GF-D8 (cell line): ENCODE results near the gene CDCA5.

ENCODE experiments used
- DNase-seq: peaks from one replicate; lab custom pipeline; 2025; lab: John Stamatoyannopoulos, UW

The CDCA5 gene

DNA sequence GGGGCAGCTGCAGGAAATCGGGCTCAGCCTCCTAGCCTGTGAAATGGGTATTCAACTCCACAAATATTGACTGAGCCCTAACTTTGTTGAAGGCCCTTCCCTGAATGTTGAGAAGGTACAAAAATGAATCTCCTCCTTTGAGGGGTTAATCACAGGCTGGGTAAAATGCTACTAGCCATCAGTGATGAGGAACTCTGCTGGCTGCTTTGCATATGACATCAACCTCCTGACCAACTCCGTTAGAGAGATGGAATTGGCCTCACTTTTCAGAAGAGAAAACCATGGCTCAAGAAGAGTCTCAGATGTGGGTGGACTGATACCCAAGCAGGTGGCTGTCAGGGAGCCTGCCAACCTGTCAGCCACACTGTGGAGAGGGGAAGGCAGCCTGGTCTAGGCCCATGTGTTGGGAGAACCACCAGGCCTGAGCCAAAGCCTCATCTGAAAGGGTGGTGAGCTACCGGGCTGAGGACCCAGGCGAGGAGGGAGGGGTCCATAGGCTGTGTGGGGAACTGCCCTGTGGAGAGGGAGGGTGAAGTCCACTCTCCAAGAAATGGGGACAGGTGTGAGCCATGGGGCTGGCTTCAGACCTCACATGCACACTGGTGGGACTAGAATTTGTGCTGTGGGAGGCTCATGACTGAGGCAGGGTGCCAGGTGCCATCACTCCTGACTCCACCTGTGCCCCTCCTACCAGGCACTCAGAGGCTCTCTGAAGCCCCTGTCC, 11.8 kb downstream of the CDCA5 start:
- no peak for DNase-seq

DNA sequence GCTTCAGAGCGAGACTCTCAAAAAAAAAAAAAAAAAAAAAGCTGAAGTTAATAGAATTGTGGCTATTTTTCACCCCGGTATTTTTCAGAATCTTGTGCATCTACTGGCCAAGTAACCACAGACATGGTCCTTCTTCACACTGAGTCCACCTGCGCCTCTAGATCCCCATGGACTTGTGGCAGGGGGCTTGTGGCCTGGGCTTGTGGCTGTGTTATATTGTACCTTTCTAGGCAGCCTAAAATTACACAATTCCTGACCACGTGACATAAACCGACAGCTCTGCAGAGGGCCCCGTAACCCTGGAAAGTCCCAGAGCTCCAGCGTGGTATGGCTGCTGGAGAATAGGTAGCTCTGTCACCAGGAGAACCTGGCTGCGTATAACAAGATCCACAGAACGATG, 14.6 kb downstream of the CDCA5 start:
- peak; percentile 56 for DNase-seq

DNA sequence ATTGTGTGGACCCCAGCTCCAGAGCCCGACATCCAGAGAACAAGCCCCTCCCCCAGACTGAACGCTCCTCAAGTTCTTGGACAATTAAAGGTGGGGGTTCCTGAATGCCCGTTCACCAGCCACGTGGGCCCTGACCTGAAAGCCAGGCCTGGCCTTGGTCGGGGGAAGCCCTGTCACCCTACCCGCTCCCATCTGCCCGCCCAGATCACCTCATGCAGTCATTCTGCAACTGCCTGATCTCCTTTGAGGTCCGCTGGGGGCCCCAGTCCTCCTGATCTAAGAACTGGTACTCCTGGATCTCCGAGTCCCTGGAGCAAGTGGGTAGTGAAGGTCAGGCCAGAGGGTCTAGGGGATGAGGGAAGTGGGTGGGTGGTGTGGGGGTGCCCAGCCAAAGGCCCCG, 16.4 kb downstream of the CDCA5 start:
- no peak for DNase-seq

DNA sequence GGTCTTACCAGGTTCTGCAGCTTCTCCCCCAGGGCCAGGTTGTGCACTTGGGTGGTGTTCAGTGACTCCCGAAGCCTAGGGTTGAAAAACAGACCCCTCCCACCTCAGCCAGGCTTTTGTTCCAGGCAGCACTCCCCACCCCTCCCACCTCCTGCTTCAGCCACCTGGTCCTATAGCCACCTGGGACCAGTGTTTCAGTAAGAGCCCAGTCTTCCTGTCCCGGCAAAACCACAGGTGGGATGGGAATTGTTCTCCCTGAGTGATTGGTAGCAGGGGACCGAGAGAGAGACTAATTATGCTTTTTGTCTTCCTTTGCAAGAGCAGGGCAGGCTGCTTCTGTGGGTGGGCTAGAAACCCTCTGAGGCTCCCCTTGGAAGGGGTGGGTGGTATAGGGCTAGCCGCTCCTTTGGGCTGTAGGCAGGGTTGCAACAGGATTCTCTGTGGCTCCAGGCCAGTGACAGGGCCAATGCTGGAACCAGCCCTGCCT, 17.0 kb downstream of the CDCA5 start:
- no peak for DNase-seq

DNA sequence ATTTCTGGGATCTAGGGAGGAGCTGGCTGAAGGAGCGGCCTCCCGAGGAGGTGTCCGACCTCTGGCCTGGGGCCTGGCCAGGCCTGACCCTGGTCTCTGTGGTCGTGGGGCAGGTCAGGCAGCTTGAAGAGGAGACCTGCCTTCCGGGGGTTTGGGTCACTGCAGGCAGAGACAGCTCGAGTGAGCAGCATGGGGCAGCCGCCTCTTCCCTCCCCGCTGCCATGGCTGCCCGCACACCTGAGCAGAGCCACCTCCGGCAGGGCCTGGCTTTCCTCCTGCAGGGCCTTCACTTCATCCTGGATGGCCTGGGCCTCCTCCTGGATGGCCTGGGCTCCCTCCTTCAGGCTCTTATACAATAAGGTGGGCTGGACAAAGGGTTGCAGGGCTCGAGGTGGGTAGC, 17.5 kb downstream of the CDCA5 start:
- no peak for DNase-seq

DNA sequence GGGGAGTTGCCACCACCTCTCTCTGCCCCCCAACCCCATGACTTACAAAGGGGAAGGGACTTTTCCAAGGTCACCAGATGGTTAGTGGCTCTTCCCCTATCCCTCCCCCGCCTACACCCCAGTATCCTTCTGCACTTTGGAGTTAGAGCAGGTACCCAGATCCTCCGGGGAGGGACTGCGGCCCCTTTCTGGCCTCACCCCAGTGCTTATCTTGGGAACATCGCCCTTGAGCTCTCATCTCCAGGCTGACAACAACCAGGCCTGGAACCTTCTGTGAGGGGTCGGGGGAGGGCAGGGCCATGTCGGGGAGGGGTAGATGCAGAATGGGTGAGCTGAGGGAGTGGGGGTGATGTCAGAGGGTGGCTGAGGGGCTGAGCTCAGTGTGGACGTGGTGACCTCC, 18.0 kb downstream of the CDCA5 start:
- no peak for DNase-seq

DNA sequence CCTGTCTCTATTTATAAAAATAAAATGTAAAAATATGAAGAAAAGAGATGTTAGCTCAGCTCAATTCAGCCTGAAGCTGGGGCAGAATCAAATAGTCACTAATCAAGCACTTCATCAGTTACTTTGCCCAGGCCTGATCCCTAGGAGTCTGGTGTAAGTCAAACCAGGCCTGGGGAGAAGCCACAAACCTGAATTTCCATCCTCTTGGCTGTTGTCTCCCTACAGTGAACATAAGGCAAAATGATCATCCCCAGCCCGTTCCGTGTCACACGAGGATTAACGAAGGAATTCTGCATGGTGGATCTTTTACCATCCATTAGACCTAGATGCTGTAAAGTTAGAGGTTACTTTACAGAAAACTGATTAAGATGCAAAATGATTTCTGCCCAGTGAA, 19.0 kb downstream of the CDCA5 start:
- DNase-seq = no peak

DNA sequence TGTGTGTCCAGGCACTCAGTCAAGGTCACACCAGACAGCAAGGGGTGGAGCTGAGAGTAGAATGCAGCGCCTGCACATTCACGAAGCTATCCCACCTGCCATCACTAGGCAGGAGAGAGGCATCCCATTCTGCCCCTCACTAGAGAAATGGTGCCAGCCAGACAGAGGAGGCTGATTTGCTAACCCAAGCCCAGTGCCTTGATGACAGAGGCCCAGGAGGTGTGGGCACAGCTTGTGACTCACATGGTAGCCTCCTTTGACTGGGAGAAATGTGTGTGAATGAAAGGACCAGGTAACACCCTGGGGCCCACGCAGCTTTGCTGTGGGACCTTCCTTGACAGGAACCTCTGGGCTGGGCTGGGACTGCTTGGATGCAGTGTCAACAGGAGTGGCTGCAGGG, 20.3 kb downstream of the CDCA5 start:
- DNase-seq = no peak

DNA sequence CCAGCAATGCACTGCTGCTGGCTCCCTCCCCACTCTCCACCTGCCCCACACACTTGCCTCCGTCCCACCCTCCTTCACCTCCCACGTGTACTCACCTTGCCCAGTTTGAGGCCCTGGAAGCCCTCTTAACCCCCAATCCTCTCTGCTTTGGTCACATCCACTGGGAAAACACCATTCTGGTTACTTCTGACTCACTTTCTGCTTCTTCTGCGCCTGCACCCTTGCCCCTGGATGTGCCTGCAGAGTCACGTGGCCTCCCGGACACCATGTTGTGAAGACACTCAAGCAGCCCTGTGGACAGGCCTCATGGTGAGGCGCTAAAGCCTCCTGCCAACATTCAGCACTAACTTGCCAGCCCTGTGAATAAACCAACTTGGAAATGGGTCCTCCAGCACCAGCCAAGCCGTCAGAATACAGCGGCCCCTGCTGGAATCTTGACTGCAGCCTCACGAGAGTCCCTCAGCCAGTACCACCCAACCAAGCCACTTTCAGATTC, 22.9 kb downstream of the CDCA5 start:
- no peak for DNase-seq

DNA sequence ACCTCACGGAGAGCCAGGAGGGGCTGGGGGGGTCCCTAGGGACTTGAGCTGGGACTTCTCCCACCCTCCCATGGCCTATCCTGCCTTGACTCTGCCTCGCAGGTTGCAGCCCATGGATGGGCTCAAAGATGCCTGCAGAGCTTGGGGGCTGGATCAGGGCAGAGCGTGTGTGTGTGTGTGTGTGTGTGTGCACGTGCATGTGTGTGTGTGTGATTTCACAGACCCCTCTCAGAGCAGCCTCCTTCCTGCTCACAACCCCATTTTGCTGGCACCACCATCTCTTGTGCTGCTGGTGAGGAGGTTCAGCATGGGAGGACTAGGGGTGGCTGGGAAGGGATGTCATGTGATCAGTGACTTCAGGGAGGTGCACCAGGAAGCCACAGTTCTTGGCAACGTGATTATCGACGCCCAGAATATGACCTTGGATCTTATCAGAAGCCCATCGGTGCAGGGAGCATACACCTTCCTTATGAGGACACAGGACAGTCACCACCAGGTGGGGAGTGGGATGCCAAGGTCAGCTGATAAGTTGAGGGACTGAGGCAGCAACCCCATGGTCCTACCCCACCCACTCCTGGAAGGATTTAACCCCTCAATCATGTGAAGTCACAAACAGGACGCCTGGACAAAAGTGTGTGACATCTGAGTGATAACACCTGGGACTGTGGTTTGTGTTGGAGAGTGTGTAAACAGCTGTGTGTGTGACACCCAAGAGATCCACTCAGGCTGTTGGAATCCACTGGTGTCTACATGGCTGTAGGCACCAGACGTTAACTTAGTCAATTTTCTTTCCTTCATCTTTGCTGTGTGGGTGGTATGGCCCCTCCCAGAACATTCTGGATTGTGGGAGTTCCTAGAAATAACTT, 23.6 kb downstream of the CDCA5 start:
- no peak for DNase-seq

DNA sequence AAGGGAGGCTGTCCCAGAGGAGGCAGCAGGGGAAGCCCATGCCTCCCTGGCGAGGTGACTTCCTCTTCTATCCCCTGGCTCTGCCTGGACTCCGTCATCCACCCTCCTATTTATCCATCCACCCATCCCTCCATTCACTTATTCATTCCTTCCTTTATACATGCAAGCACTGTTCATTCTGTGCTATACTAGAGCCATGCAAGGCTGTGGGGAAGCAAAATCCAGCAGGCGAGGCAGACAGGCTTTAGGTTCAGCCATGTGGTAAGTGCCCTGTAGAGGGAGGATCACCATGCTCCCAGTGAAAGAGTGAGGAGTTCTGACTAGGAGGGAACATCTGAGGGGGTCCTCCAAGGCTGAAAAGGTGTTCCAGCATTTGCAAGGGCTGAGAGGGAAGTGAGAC, 24.3 kb downstream of the CDCA5 start:
- DNase-seq = no peak

DNA sequence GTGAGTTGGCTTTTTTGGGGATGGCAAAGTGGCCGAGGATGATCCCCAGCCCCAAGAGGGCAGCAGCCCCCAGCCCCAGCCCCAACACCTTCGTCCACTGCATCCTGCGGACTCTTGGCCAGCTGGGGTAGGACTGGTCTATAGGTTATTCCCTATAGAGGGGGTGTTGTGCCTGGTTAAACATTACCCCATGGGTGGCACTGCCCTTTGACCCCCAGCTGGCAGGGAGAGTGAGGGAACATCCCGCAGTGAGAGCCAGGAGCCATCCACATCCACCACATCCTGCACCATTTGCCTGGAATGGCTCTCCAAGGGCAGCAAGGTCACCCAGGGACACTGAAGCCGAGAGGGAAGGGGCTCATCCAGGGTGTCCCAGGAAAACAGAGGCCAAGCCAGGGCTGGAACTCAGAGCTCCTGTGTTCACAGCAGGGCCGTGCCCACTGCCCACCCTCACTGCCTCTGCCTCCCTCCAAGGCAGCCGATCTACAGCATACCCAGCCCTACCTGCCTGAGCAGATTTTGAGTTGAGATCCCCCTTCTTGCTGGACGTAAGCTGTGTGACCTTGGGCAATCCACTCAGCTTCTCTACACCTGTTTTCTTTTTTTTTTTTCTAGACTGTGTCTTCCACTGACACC, 25.3 kb downstream of the CDCA5 start, which contains the start of gene NAALADL1:
Gene NAALADL1 (minus strand): TSS at position 135 of the 636 bp plus-strand sequence. CDS start 32 bp downstream, at position 103.
- no peak for DNase-seq

DNA sequence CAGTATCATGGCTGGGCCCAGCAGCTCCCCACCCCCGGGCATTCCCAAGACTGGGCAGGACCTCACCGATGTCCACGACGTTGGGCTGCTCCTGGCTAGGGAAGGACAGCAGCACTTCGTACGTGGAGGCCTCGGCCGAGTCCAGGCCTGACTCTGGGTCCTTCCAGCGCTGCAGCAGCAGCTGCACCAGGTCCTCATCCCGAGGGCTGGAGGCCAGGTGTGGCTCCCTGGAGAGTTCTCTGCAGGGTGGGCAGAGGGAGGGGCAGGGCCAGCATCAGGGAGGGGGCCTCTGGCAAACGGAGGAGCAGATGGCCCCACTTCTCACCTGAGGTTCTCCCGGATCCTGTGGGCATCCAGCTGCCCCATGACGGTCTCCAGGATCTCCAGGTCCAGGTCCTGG, 25.8 kb downstream of the CDCA5 start:
- DNase-seq = no peak

DNA sequence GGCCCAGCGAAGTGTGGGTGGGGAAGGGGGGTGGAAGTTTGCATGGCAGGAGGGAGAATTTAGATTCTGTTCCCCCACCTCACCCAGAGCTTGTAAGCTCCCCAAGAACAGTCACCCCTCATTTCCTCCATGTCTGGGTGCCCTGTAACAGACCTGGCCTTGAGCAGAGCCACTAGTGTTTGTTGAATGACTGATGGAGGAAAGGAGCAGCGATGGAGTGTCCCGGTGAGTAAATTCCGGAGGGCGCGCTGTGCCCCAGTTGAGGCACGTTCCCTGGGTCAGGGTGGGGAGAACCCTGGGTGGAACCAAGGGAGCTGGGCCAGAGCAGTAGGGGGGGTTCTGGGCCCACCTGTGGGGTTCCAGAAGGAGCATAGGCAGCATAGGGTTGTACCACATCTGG, 26.3 kb downstream of the CDCA5 start:
- DNase-seq = no peak

DNA sequence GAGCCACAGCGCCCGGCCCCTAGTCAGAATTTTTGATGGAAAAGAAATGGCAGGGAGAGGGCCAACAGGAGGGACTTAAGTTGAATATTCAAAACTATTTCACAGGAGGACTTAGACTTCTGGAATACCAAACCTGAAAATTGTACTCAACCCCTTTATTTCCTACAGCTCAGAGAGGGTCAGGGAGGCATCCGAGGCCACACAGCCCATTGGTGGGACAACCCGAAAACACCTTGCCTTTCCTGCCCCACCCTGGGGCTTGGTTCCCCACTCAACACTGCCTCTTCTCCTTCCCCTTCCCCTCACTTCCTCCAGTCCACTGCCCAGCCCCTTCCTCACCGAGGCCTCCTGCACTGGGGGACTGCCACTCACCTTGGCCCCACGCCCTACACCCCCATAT, 26.8 kb downstream of the CDCA5 start:
- DNase-seq = no peak

DNA sequence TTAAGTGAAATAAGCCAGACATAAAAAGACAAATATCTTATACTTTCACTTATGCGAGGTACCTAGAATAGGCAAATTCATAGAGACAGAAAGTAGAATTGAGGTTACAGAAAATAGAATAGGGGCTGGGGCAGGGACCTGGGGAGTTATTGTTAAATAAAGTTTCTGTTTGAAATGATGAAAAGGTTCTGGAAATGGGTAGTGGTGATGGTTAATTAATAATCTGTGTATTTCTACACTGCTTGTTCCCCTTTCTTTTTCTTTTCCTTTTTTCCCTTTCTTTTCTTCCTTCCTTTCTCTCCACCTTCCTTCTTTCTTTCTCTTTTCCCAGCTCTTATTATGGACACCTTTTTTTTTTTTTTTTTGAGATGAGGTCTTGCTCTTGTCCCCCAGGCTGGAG, 28.3 kb downstream of the CDCA5 start:
- no peak for DNase-seq

DNA sequence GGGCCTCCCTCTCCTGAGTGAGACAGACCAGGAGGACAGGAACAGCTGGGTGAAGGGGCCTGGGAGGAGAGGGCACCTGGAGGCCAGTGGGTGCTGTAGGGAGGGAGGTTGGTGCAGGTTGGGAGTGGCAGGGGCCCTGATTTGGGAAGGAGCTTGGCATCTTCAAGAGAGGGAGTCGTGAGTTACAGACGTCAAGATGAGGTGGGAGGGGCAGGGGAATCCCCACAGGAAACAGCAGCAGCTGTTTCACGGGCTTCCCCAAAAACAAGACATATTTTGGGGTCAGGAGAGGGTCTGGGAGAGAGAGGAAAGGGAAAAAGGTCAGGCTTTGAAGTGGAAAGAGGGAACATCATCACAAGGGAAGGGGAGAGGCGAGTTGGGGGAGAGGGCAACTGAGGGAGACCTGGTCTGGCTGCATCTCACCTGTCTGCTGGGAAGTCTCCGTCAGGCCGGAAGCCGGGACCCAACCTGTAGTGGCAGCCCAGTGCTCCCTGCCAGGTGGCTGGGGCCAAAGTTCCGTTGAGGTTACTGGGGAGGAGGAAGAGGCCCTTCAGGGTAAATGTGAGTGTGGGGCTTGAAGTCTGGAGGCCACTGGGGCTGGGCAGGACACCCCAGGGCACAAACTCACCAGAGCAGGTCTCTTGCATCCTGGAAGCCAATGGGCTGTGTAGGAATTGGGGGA, 29.9 kb downstream of the CDCA5 start:
- no peak for DNase-seq

DNA sequence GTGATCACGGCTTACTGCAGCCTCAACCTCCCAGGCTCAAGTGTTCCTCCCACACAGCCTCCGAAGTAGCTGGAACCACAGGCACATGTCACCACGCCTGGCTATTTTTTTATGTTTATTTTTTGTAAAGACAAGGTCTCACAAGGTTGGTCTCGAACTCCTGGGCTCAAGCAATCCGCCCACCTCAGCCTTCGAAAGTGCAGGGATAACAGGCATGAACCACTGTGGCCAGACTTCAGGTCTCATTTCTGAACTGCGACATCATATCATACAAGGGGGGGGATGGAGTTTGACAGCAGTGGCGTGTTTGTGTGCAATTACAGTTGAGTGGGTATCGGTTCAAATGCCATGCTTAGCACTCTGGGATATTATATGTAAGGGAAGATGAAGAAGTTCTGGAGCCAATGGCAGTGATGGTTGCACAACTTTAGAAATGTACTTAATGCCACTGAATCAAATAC, 32.4 kb downstream of the CDCA5 start:
- no peak for DNase-seq

DNA sequence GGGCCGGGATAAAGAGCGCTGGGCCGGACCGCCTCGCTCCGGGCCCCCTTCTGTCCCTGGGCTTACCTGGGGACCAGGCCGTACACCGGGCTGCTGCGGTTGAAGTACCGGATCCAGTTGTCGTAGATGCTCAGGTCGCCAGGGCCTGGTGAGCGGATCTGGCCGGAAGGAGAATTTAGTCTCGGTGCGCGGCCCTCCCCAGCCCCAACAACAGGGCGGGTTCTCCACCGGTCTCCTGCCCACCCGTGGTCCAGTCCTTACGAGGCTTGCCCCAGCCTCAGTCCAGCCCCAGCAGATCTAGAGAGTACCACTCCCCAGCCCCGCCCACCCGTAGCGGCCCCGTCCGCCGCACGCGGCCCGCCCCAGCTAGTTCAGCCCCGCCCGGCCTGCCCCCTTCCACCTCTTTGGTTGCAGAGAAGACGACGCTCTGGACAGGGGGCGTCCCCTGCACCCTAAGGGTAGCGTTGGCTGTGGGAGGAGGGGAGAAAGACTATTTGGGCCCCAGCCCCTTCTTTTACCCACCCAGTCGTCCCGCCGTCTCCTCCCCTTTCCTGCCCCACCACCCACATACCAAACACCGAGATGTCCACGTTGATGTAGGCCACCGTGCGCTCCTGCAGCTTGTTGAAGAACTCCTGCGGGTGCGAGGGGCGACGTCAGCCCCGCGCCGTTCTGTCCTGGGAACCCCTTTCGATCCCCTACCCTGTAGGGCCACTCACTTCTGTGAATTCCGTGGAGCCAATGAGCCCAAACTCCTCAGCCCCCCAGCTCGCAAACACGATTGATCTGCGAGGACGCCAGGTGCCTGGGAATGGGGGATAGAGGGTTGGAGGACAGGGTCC, 36.0 kb downstream of the CDCA5 start:
- no peak for DNase-seq

DNA sequence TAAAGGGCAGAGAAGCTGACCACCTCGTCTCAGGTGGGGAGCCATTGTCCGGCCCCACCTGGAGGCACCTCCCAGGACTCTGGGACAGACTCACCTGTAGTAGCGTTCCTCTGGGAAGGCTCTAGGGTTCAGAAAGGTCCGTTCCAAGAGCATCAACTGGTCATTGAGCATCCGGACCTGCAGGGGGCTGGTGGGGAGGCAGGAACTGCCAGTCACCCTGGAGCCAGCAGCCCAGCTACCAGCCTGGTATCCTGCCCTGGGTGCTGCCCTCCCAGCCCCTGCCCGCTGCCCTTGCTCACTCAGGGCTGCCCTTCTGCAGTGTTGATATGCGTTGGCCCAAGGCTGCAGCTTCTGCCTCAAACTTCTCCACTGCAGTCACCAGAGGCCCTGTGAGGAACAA, 38.1 kb downstream of the CDCA5 start:
- DNase-seq = no peak

DNA sequence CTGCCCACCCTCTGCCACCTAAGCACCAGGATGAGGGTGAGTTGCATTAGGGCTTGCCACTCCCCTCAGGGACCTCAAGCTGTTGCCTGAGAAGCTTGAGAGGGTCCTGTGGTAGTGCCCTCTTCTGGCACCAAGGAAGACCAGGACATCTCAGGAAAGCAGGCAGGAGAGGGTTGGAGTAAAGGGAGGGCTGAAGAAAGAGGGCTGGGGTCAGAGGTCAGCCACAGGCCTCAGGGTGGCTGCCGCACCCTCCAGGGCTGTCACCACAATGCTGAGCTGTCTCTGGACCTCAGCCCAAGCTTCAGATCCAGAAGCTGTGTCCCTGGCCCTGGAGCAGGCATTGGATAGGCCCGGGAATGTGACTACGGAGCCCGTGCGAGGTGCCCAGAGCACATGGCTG, 38.8 kb downstream of the CDCA5 start:
- DNase-seq = no peak
